Testis (tissue), 2 donors: ENCODE data around the gene UBXN10.

Experiments
- POLR2A ChIP-seq: fragments of 450-650 bp; IDR thresholded peaks from one replicate; pipeline ENCODE4 v1.6.1; 2017; ENCODE audit warnings: antibody characterized with exemption, mild to moderate bottlenecking, moderate library complexity
- TF ChIP-seq, protein P1 (sequence below), 3 experiments: fragments of 450-650 bp in 2 of 3; fragments of 200-600 bp in 1 of 3; sonication (generic) in 1 of 3; IDR thresholded peaks; one replicate each; pipeline ENCODE4 v1.5.1; 2016 to 2019; ENCODE audit warnings: antibody characterized with exemption in 3 of 3, mild to moderate bottlenecking in 2 of 3, moderate library complexity in 1 of 3

GRCh38 chr1:20152599-20152930 is 33.3 kb upstream of the UBXN10 start:
- TF ChIP-seq, protein P1, sequence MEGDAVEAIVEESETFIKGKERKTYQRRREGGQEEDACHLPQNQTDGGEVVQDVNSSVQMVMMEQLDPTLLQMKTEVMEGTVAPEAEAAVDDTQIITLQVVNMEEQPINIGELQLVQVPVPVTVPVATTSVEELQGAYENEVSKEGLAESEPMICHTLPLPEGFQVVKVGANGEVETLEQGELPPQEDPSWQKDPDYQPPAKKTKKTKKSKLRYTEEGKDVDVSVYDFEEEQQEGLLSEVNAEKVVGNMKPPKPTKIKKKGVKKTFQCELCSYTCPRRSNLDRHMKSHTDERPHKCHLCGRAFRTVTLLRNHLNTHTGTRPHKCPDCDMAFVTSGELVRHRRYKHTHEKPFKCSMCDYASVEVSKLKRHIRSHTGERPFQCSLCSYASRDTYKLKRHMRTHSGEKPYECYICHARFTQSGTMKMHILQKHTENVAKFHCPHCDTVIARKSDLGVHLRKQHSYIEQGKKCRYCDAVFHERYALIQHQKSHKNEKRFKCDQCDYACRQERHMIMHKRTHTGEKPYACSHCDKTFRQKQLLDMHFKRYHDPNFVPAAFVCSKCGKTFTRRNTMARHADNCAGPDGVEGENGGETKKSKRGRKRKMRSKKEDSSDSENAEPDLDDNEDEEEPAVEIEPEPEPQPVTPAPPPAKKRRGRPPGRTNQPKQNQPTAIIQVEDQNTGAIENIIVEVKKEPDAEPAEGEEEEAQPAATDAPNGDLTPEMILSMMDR (IDR thresholded peaks at IDR 0.05), result no peak
- TF ChIP-seq POLR2A, result no peak
